Fibroblast of gingiva (primary cell): Measurements from ENCODE around the gene PHF24.
A peak's percentile ranks its signal among the peaks of the same experiment; 100 is the strongest.
"Not testable (repeated sequence)": the region's sequence is repeated elsewhere in the genome, so short reads cannot be mapped to it uniquely, and the experiment has no call there.

Experiments used
- DNase-seq: peaks from one replicate; pipeline ENCODE4 v3.0.0-alpha.2; 2011; ENCODE audit warnings: low read depth

The PHF24 gene

GRCh38 chr9:34957492-34958410 is at the start of gene PHF24:
Gene PHF24, plus strand, starts transcription at chr9:34958285. Its CDS starts 13,014 bp downstream, at chr9:34971299.
- no peak for DNase-seq

GRCh38 chr9:34927061-34927460 is 31.0 kb upstream of the PHF24 start:
- no peak for DNase-seq

- no peak for DNase-seq
Observed at GRCh38 chr9:34928921-34929320, 29.2 kb upstream of the PHF24 start.

GRCh38 chr9:34929506-34930102 is 28.5 kb upstream of the PHF24 start:
- DNase-seq = peak; percentile 4

- DNase-seq = not testable (repeated sequence)
Observed at GRCh38 chr9:34939989-34940388, 18.1 kb upstream of the PHF24 start.

- DNase-seq = no peak
Observed at GRCh38 chr9:34948451-34948850, 9.6 kb upstream of the PHF24 start.

- DNase-seq = no peak
Observed at GRCh38 chr9:34954225-34954624, 3.9 kb upstream of the PHF24 start.

- DNase-seq = not testable (repeated sequence)
Observed at GRCh38 chr9:34956066-34956465, 2.0 kb upstream of the PHF24 start.

GRCh38 chr9:34956648-34957047 is 1.4 kb upstream of the PHF24 start:
- no peak for DNase-seq

GRCh38 chr9:34958411-34958982 is 412 bp downstream of the PHF24 start:
- no peak for DNase-seq

- no peak for DNase-seq
Observed at GRCh38 chr9:34959461-34959860, 1.4 kb downstream of the PHF24 start.

GRCh38 chr9:34961574-34962490 is 3.7 kb downstream of the PHF24 start:
- no peak for DNase-seq

GRCh38 chr9:34962546-34962945 is 4.5 kb downstream of the PHF24 start:
- DNase-seq = no peak

- DNase-seq = no peak
Observed at GRCh38 chr9:34963552-34963951, 5.5 kb downstream of the PHF24 start.

GRCh38 chr9:34964458-34964857 is 6.4 kb downstream of the PHF24 start:
- no peak for DNase-seq

GRCh38 chr9:34971146-34971811 is 13.2 kb downstream of the PHF24 start:
- DNase-seq = no peak

- no peak for DNase-seq
Observed at GRCh38 chr9:34974664-34975063, 16.6 kb downstream of the PHF24 start.

- DNase-seq = no peak
Observed at GRCh38 chr9:34976441-34976840, 18.4 kb downstream of the PHF24 start.

- DNase-seq = no peak
Observed at GRCh38 chr9:34976992-34977391, 18.9 kb downstream of the PHF24 start.

GRCh38 chr9:34980181-34980761 is 22.2 kb downstream of the PHF24 start:
- no peak for DNase-seq

GRCh38 chr9:34982361-34982760 is 24.3 kb downstream of the PHF24 start:
- no peak for DNase-seq
